SK-N-SH treated with all-trans-retinoic acid at 6 μM for 48 hours (cell line): ENCODE data around the gene RPL41.
A peak's percentile ranks its signal among the peaks of the same experiment; 100 is the strongest.

Experiments used
- ATAC-seq: fragments of 200-7000 bp; cut with Tn5 transposase; 3 replicates; pipeline ENCODE4 v1.9.1; 2020; ENCODE audit warnings: mild to moderate bottlenecking, moderate library complexity
- ARNTL ChIP-seq: fragments of 450-650 bp; formaldehyde crosslinking; IDR thresholded peaks from 2 replicates; pipeline ENCODE4 v1.5.0; 2020; ENCODE audit warnings: low read depth, mild to moderate bottlenecking, moderate library complexity, borderline replicate concordance
- BACH2 ChIP-seq: fragments of 250-450 bp; sonication (Bioruptor Pico); IDR thresholded peaks from 2 replicates; pipeline ENCODE4 v1.9.0; 2021; ENCODE audit warnings: mild to moderate bottlenecking, borderline replicate concordance
- ESRRG ChIP-seq: fragments of 250-450 bp; sonication (Bioruptor Pico); IDR thresholded peaks from 2 replicates; pipeline ENCODE4 v1.6.1; 2021; ENCODE audit warnings: mild to moderate bottlenecking
- GLIS3 ChIP-seq: fragments of 250-450 bp; sonication (Bioruptor Pico); IDR thresholded peaks from 2 replicates; pipeline ENCODE4 v1.5.0; 2020; ENCODE audit warnings: mild to moderate bottlenecking, moderate library complexity
- ISL1 ChIP-seq: fragments of 250-450 bp; sonication (Bioruptor Pico); IDR thresholded peaks from 2 replicates; pipeline ENCODE4 v2.1.2; 2022; ENCODE audit warnings: mild to moderate bottlenecking, moderate library complexity
- OSR1 ChIP-seq: fragments of 250-450 bp; sonication (Bioruptor Pico); IDR thresholded peaks from 2 replicates; pipeline ENCODE4 v1.8.0; 2022; ENCODE audit warnings: moderate library complexity, mild to moderate bottlenecking, inconsistent platforms
- PPARA ChIP-seq: fragments of 250-450 bp; sonication (Bioruptor Pico); IDR thresholded peaks from 2 replicates; pipeline ENCODE4 v1.5.0; 2020; ENCODE audit warnings: mild to moderate bottlenecking, borderline replicate concordance
- RARB ChIP-seq: fragments of 250-450 bp; sonication (Bioruptor Pico); IDR thresholded peaks from 2 replicates; pipeline ENCODE4 v1.8.0; 2021; ENCODE audit warnings: mild to moderate bottlenecking, moderate library complexity
- SNAI2 ChIP-seq: fragments of 250-450 bp; sonication (Bioruptor Pico); IDR thresholded peaks from 2 replicates; pipeline ENCODE4 v1.5.0; 2020; ENCODE audit warnings: mild to moderate bottlenecking, moderate library complexity
- TCF4 ChIP-seq: fragments of 250-450 bp; sonication (Bioruptor Pico); IDR thresholded peaks from 2 replicates; pipeline ENCODE4 v1.8.0; 2021; ENCODE audit warnings: mild to moderate bottlenecking, moderate library complexity, borderline replicate concordance
- ZC3H10 ChIP-seq: fragments of 250-450 bp; sonication (Bioruptor Pico); IDR thresholded peaks from 2 replicates; pipeline ENCODE4 v1.5.1; 2021; ENCODE audit warnings: mild to moderate bottlenecking, moderate library complexity
- ZFP3 ChIP-seq: fragments of 250-450 bp; sonication (Bioruptor Pico); IDR thresholded peaks from 2 replicates; pipeline ENCODE4 v1.5.0; 2020; ENCODE audit warnings: mild to moderate bottlenecking, moderate library complexity
- ZFP30 ChIP-seq: fragments of 450-650 bp; formaldehyde crosslinking; IDR thresholded peaks from 2 replicates; pipeline ENCODE4 v1.5.0; 2022; ENCODE audit warnings: mild to moderate bottlenecking, moderate library complexity
- ZNF565 ChIP-seq: fragments of 450-650 bp; formaldehyde crosslinking; conservative IDR thresholded peaks from 2 replicates; pipeline ENCODE4 v1.5.0; 2020; ENCODE audit warnings: low read depth, mild to moderate bottlenecking, moderate library complexity
- ZNF70 ChIP-seq: fragments of 450-650 bp; formaldehyde crosslinking; IDR thresholded peaks from 2 replicates; pipeline ENCODE4 v1.5.0; 2020; ENCODE audit warnings: mild to moderate bottlenecking, moderate library complexity
- ZNF8 ChIP-seq: fragments of 450-650 bp; formaldehyde crosslinking; IDR thresholded peaks from 2 replicates; pipeline ENCODE4 v1.5.0; 2020; ENCODE audit warnings: mild to moderate bottlenecking, moderate library complexity
- TF ChIP-seq, protein P1 (sequence below): fragments of 250-450 bp; sonication (Bioruptor Pico); IDR thresholded peaks from 2 replicates; pipeline ENCODE4 v1.8.0; 2020; ENCODE audit warnings: mild to moderate bottlenecking, moderate library complexity, borderline replicate concordance
- TF ChIP-seq, protein P2 (sequence below): fragments of 250-450 bp; sonication (Bioruptor Pico); IDR thresholded peaks from 2 replicates; pipeline ENCODE4 v1.8.0; 2021; ENCODE audit warnings: low read depth, mild to moderate bottlenecking, moderate library complexity, borderline replicate concordance
- TF ChIP-seq, protein P3 (sequence below): fragments of 250-450 bp; sonication (Bioruptor Pico); IDR thresholded peaks from 2 replicates; pipeline ENCODE4 v1.5.0; 2020; ENCODE audit warnings: mild to moderate bottlenecking, moderate library complexity
- TF ChIP-seq, protein P4 (sequence below): fragments of 250-450 bp; sonication (Bioruptor Pico); IDR thresholded peaks from 2 replicates; pipeline ENCODE4 v1.5.1; 2020; ENCODE audit warnings: low read depth, mild to moderate bottlenecking, moderate library complexity
- TF ChIP-seq, protein P5 (sequence below): fragments of 250-450 bp; sonication (Bioruptor Pico); IDR thresholded peaks from 2 replicates; pipeline ENCODE4 v1.5.1; 2021; ENCODE audit warnings: mild to moderate bottlenecking, moderate library complexity

Gene RPL41

DNA sequence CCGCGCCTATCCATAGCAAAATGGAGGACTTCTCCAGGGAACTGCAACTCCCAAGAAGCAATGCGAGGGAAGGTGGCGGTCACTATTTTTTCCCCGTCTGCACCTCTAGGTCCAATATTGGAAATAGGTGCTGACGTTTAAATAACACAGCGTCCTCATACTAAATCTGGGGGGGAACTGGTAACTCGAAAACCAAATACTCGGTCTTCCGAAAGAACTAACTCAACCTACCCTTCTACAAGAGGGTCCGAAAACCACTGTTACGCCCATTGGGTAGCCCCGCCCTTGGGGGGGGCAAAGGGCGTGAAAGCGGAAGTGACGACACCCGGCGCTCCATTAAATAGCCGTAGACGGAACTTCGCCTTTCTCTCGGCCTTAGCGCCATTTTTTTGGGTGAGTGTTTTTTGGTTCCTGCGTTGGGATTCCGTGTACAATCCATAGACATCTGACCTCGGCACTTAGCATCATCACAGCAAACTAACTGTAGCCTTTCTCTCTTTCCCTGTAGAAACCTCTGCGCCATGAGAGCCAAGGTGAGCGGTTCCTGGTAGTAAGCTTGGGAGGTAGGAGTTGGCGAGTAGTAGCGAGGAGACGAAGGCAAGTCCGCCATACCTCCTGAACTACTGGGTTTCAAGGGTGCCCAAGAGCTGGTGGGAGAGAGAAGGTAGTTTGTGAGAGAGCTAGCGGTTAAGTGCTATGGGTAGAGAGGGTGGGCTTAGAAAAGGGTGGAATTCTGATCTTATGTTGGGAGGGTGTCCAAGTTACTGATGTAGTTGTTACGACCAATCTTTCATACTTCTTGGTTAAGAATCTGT is at the start of gene RPL41:
Gene RPL41, plus strand, starts transcription at position 367 of the 815 bp plus-strand sequence.
- TF ChIP-seq OSR1 = no peak
- 0 out of 2 replicates have a peak, but pooled peaks have one; percentile 53 for TF ChIP-seq ZFP3 (CRISPR knock-in tag)
- no peak for TF ChIP-seq ZNF565
- TF ChIP-seq ESRRG (CRISPR knock-in tag) = no peak; the same call in 1 of the 2 replicates
- no peak for TF ChIP-seq ISL1
- TF ChIP-seq, protein P1, sequence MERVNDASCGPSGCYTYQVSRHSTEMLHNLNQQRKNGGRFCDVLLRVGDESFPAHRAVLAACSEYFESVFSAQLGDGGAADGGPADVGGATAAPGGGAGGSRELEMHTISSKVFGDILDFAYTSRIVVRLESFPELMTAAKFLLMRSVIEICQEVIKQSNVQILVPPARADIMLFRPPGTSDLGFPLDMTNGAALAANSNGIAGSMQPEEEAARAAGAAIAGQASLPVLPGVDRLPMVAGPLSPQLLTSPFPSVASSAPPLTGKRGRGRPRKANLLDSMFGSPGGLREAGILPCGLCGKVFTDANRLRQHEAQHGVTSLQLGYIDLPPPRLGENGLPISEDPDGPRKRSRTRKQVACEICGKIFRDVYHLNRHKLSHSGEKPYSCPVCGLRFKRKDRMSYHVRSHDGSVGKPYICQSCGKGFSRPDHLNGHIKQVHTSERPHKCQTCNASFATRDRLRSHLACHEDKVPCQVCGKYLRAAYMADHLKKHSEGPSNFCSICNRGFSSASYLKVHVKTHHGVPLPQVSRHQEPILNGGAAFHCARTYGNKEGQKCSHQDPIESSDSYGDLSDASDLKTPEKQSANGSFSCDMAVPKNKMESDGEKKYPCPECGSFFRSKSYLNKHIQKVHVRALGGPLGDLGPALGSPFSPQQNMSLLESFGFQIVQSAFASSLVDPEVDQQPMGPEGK = 0 out of 2 replicates have a peak, but pooled peaks have one; percentile 22
- no peak for TF ChIP-seq BACH2
- no peak for TF ChIP-seq GLIS3 (CRISPR knock-in tag)
- 0 out of 2 replicates have a peak, but pooled peaks have one; percentile 42 for TF ChIP-seq ZC3H10 (CRISPR knock-in tag)
- no peak for TF ChIP-seq SNAI2
- no peak for TF ChIP-seq TCF4
- TF ChIP-seq, protein P2, sequence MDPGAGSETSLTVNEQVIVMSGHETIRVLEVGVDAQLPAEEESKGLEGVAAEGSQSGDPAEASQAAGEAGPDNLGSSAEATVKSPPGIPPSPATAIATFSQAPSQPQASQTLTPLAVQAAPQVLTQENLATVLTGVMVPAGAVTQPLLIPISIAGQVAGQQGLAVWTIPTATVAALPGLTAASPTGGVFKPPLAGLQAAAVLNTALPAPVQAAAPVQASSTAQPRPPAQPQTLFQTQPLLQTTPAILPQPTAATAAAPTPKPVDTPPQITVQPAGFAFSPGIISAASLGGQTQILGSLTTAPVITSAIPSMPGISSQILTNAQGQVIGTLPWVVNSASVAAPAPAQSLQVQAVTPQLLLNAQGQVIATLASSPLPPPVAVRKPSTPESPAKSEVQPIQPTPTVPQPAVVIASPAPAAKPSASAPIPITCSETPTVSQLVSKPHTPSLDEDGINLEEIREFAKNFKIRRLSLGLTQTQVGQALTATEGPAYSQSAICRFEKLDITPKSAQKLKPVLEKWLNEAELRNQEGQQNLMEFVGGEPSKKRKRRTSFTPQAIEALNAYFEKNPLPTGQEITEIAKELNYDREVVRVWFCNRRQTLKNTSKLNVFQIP (CRISPR knock-in tag) = no peak
- no peak for TF ChIP-seq RARB (CRISPR knock-in tag)
- TF ChIP-seq ZNF8 (CRISPR knock-in tag) = no peak
- TF ChIP-seq, protein P3, sequence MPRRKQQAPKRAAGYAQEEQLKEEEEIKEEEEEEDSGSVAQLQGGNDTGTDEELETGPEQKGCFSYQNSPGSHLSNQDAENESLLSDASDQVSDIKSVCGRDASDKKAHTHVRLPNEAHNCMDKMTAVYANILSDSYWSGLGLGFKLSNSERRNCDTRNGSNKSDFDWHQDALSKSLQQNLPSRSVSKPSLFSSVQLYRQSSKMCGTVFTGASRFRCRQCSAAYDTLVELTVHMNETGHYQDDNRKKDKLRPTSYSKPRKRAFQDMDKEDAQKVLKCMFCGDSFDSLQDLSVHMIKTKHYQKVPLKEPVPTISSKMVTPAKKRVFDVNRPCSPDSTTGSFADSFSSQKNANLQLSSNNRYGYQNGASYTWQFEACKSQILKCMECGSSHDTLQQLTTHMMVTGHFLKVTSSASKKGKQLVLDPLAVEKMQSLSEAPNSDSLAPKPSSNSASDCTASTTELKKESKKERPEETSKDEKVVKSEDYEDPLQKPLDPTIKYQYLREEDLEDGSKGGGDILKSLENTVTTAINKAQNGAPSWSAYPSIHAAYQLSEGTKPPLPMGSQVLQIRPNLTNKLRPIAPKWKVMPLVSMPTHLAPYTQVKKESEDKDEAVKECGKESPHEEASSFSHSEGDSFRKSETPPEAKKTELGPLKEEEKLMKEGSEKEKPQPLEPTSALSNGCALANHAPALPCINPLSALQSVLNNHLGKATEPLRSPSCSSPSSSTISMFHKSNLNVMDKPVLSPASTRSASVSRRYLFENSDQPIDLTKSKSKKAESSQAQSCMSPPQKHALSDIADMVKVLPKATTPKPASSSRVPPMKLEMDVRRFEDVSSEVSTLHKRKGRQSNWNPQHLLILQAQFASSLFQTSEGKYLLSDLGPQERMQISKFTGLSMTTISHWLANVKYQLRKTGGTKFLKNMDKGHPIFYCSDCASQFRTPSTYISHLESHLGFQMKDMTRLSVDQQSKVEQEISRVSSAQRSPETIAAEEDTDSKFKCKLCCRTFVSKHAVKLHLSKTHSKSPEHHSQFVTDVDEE (CRISPR knock-in tag) = no peak
- ATAC-seq = peak; percentile 55

DNA sequence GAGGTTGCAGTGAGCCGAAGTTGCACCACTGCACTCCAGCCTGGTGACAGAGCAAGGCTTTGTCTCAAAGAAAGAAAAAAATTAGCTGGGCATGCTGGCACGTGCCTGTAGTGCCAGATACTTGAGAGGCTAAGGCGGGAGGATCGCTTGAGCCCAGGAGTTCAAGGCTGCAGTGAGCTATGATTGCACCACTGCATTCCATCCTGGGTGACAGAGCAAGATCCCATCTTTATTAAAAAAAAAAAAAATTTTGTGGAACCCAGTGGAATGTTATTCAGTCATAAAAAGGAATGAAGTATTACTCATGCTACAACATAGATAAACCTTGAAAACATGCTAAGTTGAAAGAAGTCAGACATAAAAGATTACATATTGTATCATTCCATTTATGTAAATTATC is 44.8 kb upstream of the RPL41 start:
- ATAC-seq = no peak; the same call in 2 of the 3 replicates
- TF ChIP-seq BACH2 (no peak), ZNF565 (no peak), PPARA (CRISPR knock-in tag) (no peak), GLIS3 (CRISPR knock-in tag) (no peak), ISL1 (no peak), ZFP30 (CRISPR knock-in tag) (no peak), ZNF70 (CRISPR knock-in tag) (no peak), ZNF8 (CRISPR knock-in tag) (no peak), ARNTL (CRISPR knock-in tag) (no peak), ESRRG (CRISPR knock-in tag) (no peak)
- TF ChIP-seq, protein P1 = no peak
- TF ChIP-seq, protein P3 (CRISPR knock-in tag) = no peak
- TF ChIP-seq, protein P2 (CRISPR knock-in tag) = no peak
- TF ChIP-seq, protein P4, sequence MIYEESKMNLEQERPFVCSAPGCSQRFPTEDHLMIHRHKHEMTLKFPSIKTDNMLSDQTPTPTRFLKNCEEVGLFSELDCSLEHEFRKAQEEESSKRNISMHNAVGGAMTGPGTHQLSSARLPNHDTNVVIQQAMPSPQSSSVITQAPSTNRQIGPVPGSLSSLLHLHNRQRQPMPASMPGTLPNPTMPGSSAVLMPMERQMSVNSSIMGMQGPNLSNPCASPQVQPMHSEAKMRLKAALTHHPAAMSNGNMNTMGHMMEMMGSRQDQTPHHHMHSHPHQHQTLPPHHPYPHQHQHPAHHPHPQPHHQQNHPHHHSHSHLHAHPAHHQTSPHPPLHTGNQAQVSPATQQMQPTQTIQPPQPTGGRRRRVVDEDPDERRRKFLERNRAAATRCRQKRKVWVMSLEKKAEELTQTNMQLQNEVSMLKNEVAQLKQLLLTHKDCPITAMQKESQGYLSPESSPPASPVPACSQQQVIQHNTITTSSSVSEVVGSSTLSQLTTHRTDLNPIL (CRISPR knock-in tag) = no peak
- TF ChIP-seq, protein P5, sequence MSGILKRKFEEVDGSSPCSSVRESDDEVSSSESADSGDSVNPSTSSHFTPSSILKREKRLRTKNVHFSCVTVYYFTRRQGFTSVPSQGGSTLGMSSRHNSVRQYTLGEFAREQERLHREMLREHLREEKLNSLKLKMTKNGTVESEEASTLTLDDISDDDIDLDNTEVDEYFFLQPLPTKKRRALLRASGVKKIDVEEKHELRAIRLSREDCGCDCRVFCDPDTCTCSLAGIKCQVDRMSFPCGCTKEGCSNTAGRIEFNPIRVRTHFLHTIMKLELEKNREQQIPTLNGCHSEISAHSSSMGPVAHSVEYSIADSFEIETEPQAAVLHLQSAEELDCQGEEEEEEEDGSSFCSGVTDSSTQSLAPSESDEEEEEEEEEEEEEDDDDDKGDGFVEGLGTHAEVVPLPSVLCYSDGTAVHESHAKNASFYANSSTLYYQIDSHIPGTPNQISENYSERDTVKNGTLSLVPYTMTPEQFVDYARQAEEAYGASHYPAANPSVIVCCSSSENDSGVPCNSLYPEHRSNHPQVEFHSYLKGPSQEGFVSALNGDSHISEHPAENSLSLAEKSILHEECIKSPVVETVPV = no peak
